ENCODE results near the gene PDCD7.
"Not testable (repeated sequence)": the region's sequence is repeated elsewhere in the genome, so short reads cannot be mapped to it uniquely, and the experiment has no call there.

The PDCD7 gene

DNA sequence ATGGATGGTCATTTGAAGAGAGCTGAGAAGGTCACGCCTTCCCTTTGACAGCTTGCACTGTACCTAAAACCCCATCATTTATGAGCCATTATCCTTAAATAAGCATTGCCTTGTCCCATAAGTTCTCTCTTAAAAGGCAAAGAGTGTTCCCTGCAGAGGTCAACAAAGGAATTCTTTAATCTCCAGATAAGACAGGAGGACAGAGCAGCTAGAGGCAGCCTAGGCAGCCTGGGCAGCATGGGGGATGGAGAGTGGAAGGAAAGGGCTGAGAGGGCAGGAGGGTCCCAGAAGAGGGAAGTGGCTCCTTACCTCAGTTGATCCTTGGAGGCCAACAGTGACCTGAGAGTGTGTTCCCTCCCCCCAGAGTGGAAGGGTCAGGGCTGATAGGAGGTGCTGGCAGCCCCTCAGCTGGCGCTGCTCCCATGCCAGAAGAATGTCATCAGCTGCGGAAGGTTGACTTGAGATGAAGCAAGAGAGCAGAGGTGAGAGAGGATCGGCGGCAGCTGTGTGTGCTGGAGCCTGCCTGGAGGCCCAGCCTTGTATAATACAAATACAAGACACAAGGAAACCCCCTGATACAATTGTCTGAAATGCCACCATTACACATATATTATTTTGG, 44.3 kb downstream of the PDCD7 start:
- DNase-seq = no peak

GRCh38 chr15:65088643-65089021, 45.0 kb downstream of the PDCD7 start:
- DNase-seq = no peak

DNA sequence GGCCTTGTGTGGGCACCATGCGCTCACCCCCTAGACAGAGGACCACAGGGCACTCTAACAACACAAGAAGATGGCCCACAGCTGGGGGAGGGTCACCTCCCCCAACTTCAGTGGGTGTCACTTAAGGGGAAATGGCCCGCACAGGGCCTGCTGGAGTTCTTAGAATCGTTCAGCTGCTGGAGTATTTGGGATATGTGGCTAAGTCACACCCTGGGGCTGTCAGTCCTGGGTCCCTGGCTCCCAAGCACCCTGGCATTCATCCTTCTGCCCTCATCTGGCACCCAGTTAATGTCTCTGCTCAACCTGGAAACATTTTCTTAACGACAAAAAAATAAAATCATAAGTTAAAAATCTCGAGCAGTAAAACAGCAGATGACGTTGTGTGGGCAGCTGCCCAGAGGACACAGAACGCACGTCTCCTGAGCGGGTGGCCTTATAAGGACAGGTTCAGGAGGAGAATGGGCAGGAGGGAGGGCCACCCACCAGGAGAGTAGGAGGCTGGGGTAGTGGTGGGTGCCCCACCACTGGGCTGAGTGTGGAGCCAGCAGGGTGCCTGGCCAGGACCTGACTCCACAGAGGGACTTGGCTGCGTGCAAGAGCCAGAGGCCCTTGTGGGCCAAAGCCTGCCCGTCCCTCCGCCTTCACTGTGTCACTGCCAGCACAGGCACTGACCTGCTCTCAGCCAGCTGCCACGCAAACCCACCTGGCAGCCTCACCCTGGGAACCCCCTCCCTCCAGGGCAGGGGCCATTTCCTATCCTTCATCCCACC, 45.5 kb downstream of the PDCD7 start:
- DNase-seq = no peak

- peak; percentile 60 for DNase-seq
Measured at GRCh38 chr15:65087411-65087810, 46.2 kb downstream of the PDCD7 start.

DNA sequence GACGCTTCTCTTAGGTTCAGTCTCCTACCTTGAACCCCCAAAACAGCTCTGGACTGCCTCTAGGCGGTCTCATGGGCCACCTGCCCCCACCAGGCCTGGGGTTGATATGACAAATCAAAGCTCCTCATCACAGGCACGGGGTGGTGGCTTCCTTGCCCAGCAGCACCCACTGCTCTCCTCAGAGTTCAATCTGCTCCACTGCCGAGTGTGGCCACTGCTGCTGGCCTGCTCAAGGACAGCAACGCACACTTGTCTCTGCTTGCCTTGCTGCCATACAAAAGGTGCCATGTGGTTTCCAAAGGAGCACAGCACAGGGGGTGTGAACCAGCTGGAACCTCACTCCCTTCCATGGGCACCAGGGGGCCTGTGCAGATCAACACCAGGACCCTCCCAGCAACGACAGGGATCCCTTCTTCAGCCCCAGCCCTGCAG, 46.9 kb downstream of the PDCD7 start:
- peak; percentile 50 for DNase-seq

DNA sequence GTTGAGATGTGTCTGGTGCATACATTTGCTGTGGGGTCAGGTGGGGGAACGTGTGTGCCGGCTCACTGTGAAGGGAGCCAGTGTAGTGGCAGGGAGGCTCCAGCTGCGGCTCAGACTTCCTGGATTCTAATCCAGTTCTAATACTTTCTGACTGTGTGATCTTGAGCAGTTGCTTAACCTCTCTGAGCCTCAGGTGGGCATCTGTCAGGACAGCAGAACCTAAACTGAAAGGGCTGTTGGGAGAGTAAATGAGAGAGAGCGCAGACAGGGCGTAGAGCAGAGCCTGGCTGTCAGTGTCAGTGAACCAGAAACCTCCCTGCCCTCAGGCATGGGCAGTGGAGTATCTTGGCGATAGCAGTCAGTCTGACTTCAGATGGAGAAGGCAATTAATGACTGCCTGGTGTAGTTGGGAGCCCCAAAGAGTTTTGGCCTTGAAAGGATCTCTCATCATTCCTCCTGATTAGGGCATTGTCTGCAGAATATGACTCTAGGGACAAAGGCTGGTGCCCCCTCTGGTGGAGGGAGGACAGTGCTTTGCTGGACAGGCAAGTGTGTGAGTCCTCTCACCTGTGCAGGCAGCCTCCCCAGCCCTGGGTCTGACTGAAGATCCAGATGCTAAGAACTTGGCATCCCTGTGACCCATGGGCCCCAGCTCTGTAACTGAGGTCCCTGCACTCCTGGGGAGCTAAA, 47.5 kb downstream of the PDCD7 start:
- peak; percentile 61 for DNase-seq

DNA sequence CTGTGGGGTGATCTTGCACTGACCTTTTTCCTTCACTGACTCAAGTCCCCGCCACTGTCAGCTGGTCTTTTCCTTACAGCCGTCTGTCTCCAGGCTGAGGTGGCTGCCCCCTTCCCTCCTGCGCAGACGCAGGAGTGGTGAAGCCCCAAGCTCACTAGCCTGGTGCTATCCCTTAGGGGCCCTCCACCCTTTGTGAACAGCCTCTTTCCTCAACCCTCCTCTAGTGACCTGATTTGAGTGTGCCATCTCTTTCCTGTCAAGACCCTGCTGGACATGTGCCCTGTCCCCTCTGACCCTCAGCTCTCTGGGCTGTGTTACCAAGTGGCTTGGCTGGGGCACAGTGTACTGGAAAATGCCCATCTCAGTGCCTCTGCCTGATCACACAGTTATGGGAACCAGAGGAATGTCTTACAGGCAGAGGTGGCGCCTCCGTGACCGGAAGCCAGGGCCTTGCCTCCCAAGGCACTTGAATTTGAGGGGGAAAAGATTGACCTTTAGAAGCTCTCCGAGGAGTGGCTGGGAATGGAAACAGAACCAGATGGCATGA, 48.3 kb downstream of the PDCD7 start:
- no peak for DNase-seq

GRCh38 chr15:65084500-65085206, 49.0 kb downstream of the PDCD7 start:
- DNase-seq = no peak

DNA sequence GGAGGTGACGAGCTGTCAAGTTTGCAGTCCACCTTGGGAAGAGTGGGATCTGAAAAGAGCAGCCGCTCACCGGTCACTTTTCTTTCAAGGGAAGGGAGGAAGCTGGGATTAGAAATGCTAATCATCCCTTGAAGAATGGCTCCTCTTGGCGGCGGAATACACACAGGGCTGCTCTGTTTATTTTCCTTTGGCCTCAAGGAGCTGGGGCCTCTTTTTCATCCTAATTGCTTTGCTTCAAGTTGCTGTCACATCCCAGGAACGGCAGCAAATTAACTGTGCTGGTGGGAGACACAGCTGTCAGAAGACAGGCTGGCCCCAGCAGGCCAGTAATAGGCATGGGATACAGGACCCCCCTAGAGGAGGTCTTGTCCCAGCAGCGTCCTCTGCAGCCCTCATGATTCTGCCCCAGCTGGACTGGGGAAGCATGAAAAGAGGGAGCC, 50.3 kb downstream of the PDCD7 start:
- DNase-seq = peak; percentile 46

- peak; percentile 71 for DNase-seq
Measured at GRCh38 chr15:65082303-65082953, 51.2 kb downstream of the PDCD7 start.

DNA sequence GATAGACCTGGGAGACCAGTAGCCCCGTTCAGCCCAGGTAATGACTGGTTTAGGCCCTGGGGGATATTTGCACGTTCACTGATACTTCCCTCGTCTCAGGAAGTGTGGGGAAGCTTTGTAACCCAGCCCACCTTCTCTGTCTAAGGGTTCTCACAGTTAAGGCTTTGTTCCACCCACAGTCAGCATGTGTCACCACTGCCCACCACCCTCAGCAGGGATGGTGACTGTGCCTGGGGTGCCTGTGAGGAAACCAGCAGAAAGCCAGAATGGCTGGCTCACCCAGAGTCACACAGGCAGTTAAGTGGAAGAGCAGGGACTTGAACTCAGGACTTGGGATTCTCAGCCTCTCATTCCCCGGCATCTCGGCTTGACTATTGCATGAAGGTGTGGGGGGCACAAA, 51.9 kb downstream of the PDCD7 start:
- peak; percentile 16 for DNase-seq

- no peak for DNase-seq
Measured at GRCh38 chr15:65081270-65081669, 52.3 kb downstream of the PDCD7 start.

- no peak for DNase-seq
Measured at GRCh38 chr15:65079580-65079979, 54.0 kb downstream of the PDCD7 start.

- DNase-seq = peak; percentile 26
Measured at GRCh38 chr15:65077981-65078352, 55.6 kb downstream of the PDCD7 start.

GRCh38 chr15:65077291-65077980, 56.2 kb downstream of the PDCD7 start:
- DNase-seq = no peak

DNA sequence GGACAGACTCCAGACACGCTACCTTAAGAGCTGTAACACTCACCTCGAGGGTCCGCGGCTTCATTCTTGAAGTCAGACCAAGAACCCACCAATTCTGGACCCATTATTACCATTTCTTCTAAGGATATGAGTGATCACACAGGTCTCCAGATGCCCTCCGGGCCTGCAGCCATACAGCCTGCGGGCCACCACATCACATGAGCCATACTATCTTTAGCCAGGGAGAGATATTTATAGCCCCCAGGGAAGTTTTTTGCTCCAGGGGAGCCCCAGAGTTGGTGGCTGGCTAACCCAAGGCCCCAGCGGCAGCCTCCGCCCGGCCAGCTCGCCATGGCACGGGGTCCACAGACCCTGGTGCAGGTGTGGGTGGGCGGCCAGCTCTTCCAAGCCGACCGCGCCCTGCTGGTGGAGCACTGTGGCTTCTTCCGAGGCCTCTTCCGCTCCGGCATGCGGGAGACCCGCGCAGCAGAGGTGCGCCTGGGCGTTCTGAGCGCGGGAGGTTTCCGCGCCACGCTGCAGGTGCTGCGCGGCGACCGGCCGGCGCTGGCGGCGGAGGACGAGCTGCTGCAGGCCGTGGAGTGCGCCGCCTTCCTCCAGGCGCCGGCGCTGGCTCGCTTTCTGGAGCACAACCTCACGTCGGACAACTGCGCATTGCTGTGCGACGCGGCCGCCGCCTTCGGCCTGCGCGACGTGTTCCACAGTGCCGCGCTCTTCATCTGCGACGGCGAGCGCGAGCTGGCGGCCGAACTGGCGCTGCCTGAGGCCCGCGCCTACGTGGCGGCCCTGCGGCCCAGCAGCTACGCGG, 56.9 kb downstream of the PDCD7 start, which contains the start of gene KBTBD13:
Gene KBTBD13, plus strand, starts transcription at position 261 of the 805 bp plus-strand sequence. Its CDS starts 70 bp downstream, at position 331.
- DNase-seq = no peak

- not testable (repeated sequence) for DNase-seq
Measured at GRCh38 chr15:65075607-65076395, 57.8 kb downstream of the PDCD7 start.

GRCh38 chr15:65074946-65075345, 58.7 kb downstream of the PDCD7 start:
- DNase-seq = not testable (repeated sequence)

DNA sequence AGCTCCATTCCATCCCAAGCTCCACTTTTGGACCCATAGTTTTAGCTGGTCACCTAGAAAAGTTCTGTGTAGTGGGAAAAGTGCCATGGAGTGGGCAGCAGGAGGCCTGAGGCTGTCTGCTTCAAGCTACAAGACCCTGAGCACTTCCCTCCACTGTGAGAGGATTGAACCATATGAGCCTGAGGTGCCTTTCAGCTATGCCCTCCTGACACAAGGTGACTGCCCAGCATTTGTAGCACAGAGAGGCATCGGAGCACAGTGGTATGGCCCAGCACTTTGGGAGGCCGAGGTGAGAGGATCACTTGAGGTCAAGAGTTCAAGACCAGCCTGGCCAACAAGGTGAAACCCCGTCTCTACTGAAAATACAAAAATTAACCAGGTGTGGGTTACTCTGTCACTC, 61.0 kb downstream of the PDCD7 start:
- DNase-seq = no peak

DNA sequence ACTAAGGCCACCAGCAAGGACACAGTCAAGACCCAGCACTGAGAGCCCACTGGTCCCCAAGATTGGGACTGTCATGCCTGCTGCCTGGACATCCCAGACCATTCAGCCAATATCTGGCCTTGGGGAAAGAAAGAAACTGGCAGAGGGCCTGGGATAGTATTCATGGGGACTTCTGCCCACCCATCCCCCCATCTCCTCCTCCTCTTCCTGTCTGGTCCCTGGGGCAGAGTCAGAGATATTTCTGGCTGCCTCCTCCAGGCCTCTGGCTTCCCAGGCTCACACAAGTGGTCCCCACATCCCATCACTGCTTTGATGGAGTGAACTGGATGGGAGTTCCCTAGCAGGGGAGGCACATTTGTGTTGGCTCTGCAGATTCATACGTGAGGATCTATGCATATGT, 61.6 kb downstream of the PDCD7 start:
- no peak for DNase-seq
